Type B pancreatic cell (in vitro differentiated cells): ENCODE results near the gene CDH18. TPM values are rescaled to one million over a fixed set of nuclear protein-coding genes. Genes with fewer than 3 reads are reported as not detected.

ENCODE experiments used
- DNase-seq: peaks from one replicate; pipeline ENCODE4 v3.0.0; 2021; ENCODE audit warnings: mixed read lengths; ENCODE audit not compliant: unreplicated experiment; ENCODE audit errors: extremely low spot score
- H3K27ac Mint-ChIP-seq: 2 replicates; pipeline ENCODE4 v1.8.0; 2021; ENCODE audit warnings: mild to moderate bottlenecking, mixed read lengths
- H3K27me3 Mint-ChIP-seq: 2 replicates; pipeline ENCODE4 v1.8.0; 2021; ENCODE audit warnings: mixed read lengths
- H3K36me3 Mint-ChIP-seq: 2 replicates; pipeline ENCODE4 v1.8.0; 2021; ENCODE audit warnings: mixed read lengths
- H3K4me1 Mint-ChIP-seq: one replicate; pipeline ENCODE4 v1.8.0; 2021; ENCODE audit warnings: mixed read lengths; ENCODE audit not compliant: unreplicated experiment
- H3K4me3 Mint-ChIP-seq: 2 replicates; pipeline ENCODE4 v1.8.0; 2021; ENCODE audit warnings: mild to moderate bottlenecking, mixed read lengths
- H3K9me3 Mint-ChIP-seq: 2 replicates; pipeline ENCODE4 v1.8.0; 2021; ENCODE audit warnings: mixed read lengths
- total RNA-seq: library from RNA; stranded (reverse); gene quantifications from 2 replicates; pipeline ENCODE4 v1.2.1, GENCODE V29; 2021; ENCODE audit warnings: low replicate concordance
- TF ChIP-seq, protein P1 (sequence below): fragments of 200-600 bp; sonication (generic); conservative IDR thresholded peaks from 2 replicates; pipeline ENCODE4 v1.5.0; 2021; ENCODE audit warnings: antibody characterized with exemption, mild to moderate bottlenecking

CDH18 gene
- total RNA-seq, 1 donor from 2014 or later, result 20.2 TPM

DNA sequence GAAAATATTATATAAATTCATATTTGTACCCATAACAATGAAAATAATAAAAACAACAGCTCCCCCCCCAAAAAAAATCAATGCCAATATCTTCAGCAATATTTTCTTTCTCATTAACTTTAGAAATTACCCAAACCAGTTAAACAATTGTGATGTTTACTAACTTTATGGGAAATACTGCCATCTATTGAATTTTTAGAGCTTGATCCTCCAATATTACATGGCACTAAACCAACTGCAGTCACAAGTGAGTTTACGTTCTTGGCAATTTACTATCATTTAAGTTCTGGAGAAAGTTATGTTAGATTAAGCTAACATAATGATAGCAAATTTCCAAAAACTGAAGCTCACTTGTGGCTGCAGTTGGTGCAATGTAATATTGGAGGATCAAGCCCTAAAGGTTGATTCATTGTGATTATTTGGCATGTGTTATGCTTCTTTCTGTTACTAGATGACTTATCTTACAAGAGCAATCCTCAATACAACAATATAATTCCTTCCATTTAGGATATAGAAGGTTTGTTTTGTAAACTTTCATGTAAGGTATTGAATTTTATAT, 379.5 kb downstream of the CDH18 start:
- no peak overlapping the region for H3K27ac Mint-ChIP-seq
- TF ChIP-seq, protein P1, sequence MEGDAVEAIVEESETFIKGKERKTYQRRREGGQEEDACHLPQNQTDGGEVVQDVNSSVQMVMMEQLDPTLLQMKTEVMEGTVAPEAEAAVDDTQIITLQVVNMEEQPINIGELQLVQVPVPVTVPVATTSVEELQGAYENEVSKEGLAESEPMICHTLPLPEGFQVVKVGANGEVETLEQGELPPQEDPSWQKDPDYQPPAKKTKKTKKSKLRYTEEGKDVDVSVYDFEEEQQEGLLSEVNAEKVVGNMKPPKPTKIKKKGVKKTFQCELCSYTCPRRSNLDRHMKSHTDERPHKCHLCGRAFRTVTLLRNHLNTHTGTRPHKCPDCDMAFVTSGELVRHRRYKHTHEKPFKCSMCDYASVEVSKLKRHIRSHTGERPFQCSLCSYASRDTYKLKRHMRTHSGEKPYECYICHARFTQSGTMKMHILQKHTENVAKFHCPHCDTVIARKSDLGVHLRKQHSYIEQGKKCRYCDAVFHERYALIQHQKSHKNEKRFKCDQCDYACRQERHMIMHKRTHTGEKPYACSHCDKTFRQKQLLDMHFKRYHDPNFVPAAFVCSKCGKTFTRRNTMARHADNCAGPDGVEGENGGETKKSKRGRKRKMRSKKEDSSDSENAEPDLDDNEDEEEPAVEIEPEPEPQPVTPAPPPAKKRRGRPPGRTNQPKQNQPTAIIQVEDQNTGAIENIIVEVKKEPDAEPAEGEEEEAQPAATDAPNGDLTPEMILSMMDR, result peak; percentile 61
- no peaks in the 10 kb centered on the region for H3K4me1 Mint-ChIP-seq
- no peaks in the 10 kb centered on the region for H3K36me3 Mint-ChIP-seq
- no peaks in the 10 kb centered on the region for H3K27me3 Mint-ChIP-seq
- DNase-seq, result no peak
- H3K4me3 Mint-ChIP-seq, result no peak overlapping the region
- H3K9me3 Mint-ChIP-seq, result no peaks in the 10 kb centered on the region

DNA sequence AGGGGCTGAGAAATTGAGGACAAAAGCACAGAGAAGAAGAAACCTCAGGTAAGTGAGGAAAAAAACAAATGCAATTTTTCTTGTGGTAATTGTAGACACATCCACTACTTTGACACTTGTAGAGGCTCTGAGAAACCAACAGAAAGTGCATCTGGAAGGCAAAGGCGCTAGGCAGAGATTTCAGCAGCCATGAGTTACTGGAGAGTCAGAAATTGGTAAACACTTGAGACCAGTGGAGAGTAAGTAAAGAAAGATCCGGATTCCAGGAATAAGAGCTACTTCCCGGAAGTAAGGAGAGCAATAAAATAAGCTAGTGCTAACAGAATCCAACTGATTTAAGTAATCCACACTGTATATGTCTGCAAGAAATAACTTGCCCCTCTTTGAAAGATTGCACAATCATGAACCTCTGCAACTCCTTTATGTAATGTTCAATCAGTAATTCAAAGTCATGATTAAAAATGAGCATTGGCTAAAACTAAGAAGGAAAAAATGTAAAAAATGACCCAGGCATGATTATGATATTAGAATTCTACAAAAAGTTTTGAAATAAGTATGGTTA, 382.1 kb downstream of the CDH18 start:
- Mint-ChIP-seq H3K27ac (no peak overlapping the region), H3K9me3 (no peaks in the 10 kb centered on the region), H3K4me1 (no peaks in the 10 kb centered on the region), H3K27me3 (no peaks in the 10 kb centered on the region), H3K36me3 (no peaks in the 10 kb centered on the region), H3K4me3 (no peak overlapping the region)
- TF ChIP-seq, protein P1, result no peak
- DNase-seq, result no peak

DNA sequence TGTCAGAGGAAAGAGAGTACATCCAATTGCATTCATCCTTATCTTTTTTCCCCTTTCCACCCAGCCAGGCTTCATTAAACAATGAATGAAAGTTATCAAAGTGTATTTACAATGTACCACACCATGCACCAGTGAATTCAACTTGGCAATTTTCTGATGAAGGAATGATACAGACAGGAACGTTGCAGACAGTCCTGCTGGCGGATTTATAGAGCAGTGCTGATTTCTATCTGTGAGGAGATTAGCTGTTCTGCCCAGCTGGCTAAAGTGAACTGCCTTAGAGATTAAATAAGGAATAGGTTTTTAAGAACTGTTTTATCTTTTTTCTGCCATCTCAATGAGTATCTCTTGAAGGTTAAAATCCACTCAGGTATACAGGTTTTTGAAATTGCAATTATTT, 403.9 kb downstream of the CDH18 start:
- no peaks in the 10 kb centered on the region for H3K4me1 Mint-ChIP-seq
- TF ChIP-seq, protein P1, result no peak
- H3K27me3 Mint-ChIP-seq, result no peaks in the 10 kb centered on the region
- H3K4me3 Mint-ChIP-seq, result no peak overlapping the region
- H3K9me3 Mint-ChIP-seq, result no peaks in the 10 kb centered on the region
- no peaks in the 10 kb centered on the region for H3K36me3 Mint-ChIP-seq
- no peak overlapping the region for H3K27ac Mint-ChIP-seq
- no peak for DNase-seq

DNA sequence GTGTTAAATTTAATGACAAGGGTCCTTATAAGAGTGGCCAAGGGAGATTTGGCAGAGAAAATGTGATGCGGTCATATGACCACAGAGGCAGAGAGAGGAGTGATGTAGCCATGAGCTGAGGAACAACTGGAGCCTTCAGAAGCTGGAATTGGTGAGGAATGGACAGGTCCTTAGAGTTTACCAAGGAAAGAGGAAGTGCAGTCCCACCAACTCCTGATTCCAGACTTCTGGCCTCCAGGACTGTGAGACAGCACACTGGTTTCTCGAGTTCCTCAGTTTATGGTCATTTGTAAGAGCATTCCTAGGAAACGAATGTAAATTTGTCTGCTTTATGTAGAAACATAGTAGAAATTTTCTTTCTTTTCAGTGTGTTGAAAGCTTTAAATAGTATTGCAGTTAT, 410.1 kb downstream of the CDH18 start:
- no peaks in the 10 kb centered on the region for H3K27me3 Mint-ChIP-seq

DNA sequence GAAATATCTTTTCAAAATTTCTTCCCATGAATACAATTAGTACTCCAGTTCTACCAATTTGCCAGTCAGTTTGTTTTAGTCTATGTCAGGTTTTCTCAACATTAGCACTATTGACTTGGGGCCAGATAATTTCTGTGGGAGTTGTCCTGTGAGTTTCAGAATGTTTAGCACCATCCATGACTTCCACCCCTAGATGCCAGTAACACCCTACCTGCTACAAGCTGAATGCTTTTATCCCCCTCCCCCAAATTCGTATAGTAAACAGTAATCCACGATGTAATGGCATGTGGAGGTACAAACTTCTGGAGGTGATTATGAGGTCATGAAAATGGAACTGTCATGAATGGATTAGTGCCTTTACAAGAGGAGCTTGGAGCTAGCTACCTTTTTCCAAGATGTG, 420.0 kb downstream of the CDH18 start:
- Mint-ChIP-seq H3K4me3 (no peak overlapping the region), H3K27me3 (no peaks in the 10 kb centered on the region), H3K36me3 (no peaks in the 10 kb centered on the region), H3K9me3 (no peaks in the 10 kb centered on the region), H3K4me1 (no peaks in the 10 kb centered on the region), H3K27ac (no peak overlapping the region)
- DNase-seq, result no peak
- TF ChIP-seq, protein P1, result no peak

More for the DNA sequence above, 410.1 kb downstream of the CDH18 start:
- Mint-ChIP-seq H3K27ac (no peak overlapping the region), H3K9me3 (no peaks in the 10 kb centered on the region), H3K4me1 (no peaks in the 10 kb centered on the region), H3K36me3 (no peaks in the 10 kb centered on the region), H3K4me3 (no peak overlapping the region)
- no peak for DNase-seq
- TF ChIP-seq, protein P1, result no peak

DNA sequence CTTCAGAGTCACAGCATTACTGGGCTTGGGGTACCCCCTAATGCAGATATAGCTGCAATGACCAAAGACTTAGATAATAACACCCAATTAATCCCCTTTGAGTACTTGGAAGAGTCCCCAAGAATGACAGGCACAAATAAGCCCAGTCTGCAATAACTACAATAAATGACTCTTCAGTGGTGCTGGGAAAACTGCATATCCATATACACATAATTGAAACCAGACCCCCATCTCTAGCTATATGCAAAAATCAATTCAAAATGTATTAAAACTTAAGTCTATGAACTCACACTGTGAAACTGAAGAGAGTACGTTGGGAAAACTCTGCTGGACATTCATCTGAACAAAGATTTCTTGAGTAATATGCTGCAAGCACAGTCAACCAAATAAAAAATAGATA, 422.5 kb downstream of the CDH18 start:
- H3K9me3 Mint-ChIP-seq, result peaks cover 2% of the 10 kb centered on the region
- H3K4me1 Mint-ChIP-seq, result no peaks in the 10 kb centered on the region
- TF ChIP-seq, protein P1, result no peak
- H3K27ac Mint-ChIP-seq, result no peak overlapping the region
- no peaks in the 10 kb centered on the region for H3K36me3 Mint-ChIP-seq
- DNase-seq, result no peak
- H3K4me3 Mint-ChIP-seq, result no peak overlapping the region
- H3K27me3 Mint-ChIP-seq, result no peaks in the 10 kb centered on the region
